Measurements from ENCODE around the gene BGN. TPM values are rescaled to one million over a fixed set of nuclear protein-coding genes. Genes with fewer than 3 reads are reported as not detected.

Gene BGN
- total RNA-seq, 4 donors from 2014 or later: 13.4 to 43.0 (median 20.0) TPM

DNA sequence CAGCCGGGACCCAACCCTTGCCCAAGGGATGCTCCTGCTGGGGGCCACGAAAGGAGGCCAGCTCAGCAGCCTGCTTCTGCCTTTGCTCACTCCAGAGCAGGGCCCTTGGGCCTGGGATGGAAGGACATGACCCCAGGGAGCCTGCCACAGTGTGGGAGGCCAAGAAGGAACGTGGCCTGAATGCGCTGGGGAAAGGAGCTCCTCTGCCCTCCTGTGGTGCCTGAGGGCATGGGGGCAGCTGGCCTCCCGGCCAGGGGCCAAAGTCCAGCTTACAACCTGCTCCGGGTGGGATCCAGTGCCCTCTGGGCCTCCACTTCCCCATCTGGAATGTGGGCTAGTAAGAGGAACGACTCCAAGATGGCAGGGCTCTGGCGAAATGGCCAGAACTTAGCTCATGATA is 20.7 kb downstream of the BGN start:
- TF ChIP-seq, protein P1, sequence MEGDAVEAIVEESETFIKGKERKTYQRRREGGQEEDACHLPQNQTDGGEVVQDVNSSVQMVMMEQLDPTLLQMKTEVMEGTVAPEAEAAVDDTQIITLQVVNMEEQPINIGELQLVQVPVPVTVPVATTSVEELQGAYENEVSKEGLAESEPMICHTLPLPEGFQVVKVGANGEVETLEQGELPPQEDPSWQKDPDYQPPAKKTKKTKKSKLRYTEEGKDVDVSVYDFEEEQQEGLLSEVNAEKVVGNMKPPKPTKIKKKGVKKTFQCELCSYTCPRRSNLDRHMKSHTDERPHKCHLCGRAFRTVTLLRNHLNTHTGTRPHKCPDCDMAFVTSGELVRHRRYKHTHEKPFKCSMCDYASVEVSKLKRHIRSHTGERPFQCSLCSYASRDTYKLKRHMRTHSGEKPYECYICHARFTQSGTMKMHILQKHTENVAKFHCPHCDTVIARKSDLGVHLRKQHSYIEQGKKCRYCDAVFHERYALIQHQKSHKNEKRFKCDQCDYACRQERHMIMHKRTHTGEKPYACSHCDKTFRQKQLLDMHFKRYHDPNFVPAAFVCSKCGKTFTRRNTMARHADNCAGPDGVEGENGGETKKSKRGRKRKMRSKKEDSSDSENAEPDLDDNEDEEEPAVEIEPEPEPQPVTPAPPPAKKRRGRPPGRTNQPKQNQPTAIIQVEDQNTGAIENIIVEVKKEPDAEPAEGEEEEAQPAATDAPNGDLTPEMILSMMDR (IDR thresholded peaks at IDR 0.05; ENCODE audit: low read depth): no peak

DNA sequence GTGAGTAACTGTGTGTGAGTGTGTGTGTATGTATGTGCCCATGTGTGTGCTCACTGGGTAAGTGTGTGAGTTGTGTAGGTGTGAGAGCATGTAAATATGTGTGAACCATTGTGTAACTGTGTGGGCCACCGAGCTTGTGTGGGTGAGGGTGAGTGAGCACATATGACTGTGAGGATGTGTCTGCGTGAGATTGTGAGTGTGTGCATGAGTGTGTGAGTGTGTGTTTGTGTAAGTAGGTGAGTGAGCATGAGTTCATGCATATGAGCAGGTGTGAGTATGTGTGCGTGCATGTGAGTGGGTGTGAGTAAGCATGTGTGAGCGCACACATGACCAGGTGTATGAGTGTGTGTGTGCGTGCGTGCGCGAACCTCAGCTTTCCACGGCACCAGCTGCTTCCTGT is 21.3 kb downstream of the BGN start:
- TF ChIP-seq, protein P1 (IDR thresholded peaks at IDR 0.05; ENCODE audit: low read depth): no peak

DNA sequence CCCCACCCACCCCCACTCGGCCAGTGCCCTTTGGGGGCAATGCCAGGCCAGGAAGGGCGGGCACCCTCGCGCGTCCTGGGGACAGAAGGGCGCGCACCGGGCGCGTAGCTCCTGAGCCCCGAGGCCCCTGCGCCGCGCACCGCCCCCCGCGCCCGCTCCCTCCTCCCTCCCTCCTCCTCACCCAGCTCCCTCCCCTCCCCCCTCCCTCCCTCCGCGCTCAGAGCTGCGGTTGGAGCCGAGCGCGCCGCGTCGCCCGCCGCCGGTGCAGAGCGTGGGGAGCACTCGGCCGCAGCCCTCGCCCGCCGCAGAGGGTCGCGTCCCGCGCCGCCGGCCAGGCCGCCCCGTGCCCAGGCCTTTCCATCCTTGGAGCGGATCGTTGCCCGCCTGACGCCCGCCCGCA is 22.6 kb downstream of the BGN start, which contains the start of gene ATP2B3:
ATP2B3 (plus strand) TSS at position 220 of the 400 bp plus-strand sequence. CDS start 18,606 bp downstream, outside the sequence.
- TF ChIP-seq, protein P1 (IDR thresholded peaks at IDR 0.05; ENCODE audit: low read depth): no peak

DNA sequence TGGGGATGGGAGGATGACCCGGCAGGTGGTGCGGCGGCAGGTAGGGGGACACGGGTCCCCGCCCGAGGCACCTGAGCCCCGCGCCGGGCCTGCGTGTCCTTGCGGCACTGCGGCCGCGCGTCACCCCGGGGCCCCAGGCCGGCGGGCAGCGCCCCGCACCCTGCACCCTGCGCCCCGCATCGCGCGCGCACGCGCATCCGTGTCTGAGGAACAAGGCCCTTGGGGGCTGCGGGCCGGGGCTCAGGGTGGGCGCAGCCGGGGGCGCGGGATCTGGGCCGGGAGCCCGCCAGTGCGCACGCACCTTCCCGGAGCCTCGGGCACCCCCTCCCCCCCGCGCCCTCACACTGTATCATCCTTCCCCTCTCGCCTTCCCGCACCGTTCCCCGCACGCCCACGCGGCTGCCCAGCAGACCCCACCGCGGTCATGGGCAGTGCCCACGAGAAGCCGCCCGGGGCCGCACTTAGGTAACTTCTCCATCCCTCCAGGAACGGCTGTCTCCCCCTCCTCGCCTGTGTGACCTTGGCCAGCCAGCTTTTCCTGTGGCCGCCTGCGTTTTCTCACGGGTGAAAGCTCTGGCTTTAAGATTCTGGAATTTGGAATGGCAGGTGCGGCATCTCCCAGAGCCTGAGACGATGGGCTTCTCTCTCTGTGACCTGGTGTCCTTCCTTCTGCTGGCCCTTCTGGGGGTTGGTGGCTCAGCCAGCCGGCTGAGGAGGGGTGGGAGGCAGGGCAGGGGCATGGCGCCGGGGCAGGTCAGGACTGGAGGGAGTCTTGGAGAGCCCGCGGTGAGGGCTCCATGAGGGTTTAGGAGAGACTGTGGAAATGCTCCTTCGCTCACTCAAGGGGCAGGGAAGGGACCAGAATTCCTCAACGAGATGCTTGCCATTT is 23.4 kb downstream of the BGN start:
- TF ChIP-seq, protein P1 (IDR thresholded peaks at IDR 0.05; ENCODE audit: low read depth): no peak

DNA sequence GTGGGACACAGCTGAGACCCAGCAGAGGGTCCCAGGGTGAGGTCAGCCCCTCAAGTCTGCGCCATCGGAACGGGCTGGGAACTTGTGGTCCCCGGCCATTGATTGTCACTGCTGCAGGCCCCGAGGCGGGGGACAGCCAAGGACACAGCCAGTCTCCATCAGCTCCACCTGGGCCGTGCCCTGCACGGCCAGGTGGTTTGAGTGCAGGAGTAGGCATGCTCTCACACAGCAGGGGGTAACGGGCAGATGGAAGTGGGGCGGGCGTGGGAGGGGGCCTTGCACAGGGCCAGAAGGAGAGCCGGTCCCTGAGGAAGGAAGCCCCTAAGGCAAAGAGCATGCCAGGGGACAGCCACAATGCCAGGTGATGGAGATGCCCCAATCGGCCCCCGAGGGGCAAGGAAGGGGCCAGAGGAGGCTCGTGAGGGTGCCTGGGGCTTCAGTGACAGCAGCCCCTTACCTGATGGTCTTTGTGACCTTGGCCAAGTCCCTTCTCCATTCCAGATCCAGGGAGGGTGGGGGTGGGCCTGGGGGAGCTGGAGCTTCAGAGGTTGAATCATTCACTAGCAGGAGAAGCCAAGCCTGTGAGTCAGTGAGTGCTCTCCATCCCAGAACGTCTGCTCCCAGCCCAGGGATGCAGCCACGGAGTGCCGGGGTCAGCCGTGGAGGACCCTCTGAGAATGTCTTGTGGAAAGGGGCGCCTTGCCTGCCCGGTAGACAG is 24.9 kb downstream of the BGN start:
- TF ChIP-seq, protein P1 (IDR thresholded peaks at IDR 0.05; ENCODE audit: low read depth): no peak

DNA sequence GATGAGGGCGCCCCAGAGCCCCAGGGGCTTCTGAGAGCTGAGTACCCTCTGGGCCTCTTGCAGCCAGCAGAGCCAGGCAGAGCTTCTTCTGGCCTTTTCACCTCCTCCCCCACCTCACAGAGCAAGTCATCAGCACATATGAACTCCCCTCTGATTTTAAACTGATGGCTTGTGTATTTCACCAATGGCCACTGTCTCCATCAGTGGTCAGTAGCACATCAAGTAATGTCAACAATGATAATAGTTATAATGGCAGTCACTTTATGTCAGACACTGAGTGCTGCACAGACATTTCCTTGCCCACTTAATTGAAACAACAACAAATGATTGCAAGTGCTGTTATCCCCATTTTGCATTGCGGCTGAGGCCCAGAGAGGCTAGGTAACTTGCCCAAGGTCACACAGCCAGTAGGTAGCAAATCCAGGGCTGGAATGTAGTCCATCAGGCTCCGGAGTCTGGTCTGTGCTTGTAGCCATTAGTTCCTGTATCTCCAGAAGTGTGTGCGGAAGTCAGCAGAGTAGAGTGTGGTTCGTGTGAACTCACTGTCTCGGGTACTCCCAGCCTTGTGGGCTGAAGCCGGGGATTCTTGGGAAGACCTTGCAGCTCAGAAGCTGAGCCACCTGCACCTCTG is 25.6 kb downstream of the BGN start:
- TF ChIP-seq, protein P1 (IDR thresholded peaks at IDR 0.05; ENCODE audit: low read depth): no peak

DNA sequence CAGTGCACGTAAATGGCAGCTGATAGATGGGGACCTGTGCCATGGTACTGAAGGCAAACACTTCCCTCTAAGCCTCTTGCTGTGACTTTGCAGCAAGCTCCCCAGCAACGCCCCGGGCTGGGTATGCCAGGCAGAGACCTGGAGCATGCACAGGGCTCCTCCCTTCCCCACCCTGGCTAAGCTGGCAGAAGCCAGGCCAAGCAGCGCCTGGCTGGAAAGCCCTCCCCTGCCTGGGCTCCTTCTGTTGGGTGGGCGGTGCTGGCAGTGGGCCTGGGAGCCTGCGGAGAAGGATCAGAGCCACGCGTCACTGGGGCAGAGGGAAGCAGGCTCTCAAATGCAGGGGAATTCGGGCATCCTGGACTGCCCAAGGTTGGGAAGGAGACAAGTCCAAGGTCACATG is 26.3 kb downstream of the BGN start:
- TF ChIP-seq, protein P1 (IDR thresholded peaks at IDR 0.05; ENCODE audit: low read depth): no peak

All from subcutaneous adipose tissue (tissue), 4 donors.